GM21529 (cell line): Measurements from ENCODE around the gene VSIG10.
"Not testable (repeated sequence)": the region's sequence is repeated elsewhere in the genome, so short reads cannot be mapped to it uniquely, and the experiment has no call there.

Experiments used
- ATAC-seq: cut with Tn5 transposase; IDR thresholded peaks from one replicate; pipeline ENCODE4 v1.9.1; 2021; ENCODE audit not compliant: unreplicated experiment

Gene VSIG10

GRCh38 chr12:118035190-118036041 lies 68.4 kb downstream of the VSIG10 start:
- peak; percentile 84 for ATAC-seq

GRCh38 chr12:118034429-118035189 lies 69.2 kb downstream of the VSIG10 start:
- ATAC-seq, result no peak

GRCh38 chr12:118033902-118034301 lies 69.9 kb downstream of the VSIG10 start:
- ATAC-seq, result no peak

- no peak for ATAC-seq
Observed at GRCh38 chr12:118033323-118033722, 70.5 kb downstream of the VSIG10 start.

- ATAC-seq, result no peak
Observed at GRCh38 chr12:118032188-118032587, 71.6 kb downstream of the VSIG10 start.

- ATAC-seq, result no peak
Observed at GRCh38 chr12:118029166-118029565, 74.6 kb downstream of the VSIG10 start.

- no peak for ATAC-seq
Observed at GRCh38 chr12:118025168-118025567, 78.6 kb downstream of the VSIG10 start.

- ATAC-seq, result no peak
Observed at GRCh38 chr12:118023301-118023860, 80.4 kb downstream of the VSIG10 start.

- no peak for ATAC-seq
Observed at GRCh38 chr12:118022728-118023109, 81.1 kb downstream of the VSIG10 start.

GRCh38 chr12:118022097-118022727 lies 81.6 kb downstream of the VSIG10 start:
- not testable (repeated sequence) for ATAC-seq

- ATAC-seq, result no peak
Observed at GRCh38 chr12:118020036-118020435, 83.8 kb downstream of the VSIG10 start.

GRCh38 chr12:118017926-118018325 lies 85.9 kb downstream of the VSIG10 start:
- no peak for ATAC-seq

GRCh38 chr12:118016424-118017264 lies 87.2 kb downstream of the VSIG10 start, which contains the start of gene RFC5:
Gene RFC5 (plus strand): TSS chr12:118016703. CDS start chr12:118016828, 125 bp downstream.
- peak; percentile 98 for ATAC-seq

GRCh38 chr12:118015944-118016343 lies 87.9 kb downstream of the VSIG10 start:
- ATAC-seq, result no peak

GRCh38 chr12:118015306-118015705 lies 88.5 kb downstream of the VSIG10 start:
- ATAC-seq, result no peak
